Stimulated activated CD4-positive, alpha-beta T cell treated with anti-CD3 and anti-CD28 coated beads, Interleukin-1b, Interleukin-23, amount 100 ng/mL, for 24 hours (primary cell): Measurements from ENCODE around the gene KLK10.
"Not testable (repeated sequence)": the region's sequence is repeated elsewhere in the genome, so short reads cannot be mapped to it uniquely, and the experiment has no call there.

Experiments
- DNase-seq, 4 experiments: peaks; one replicate each; pipeline ENCODE4 v3.0.0-alpha.2; 2020; ENCODE audit warnings: low read depth in 4 of 4, low spot score in 1 of 4

Gene KLK10

GRCh38 chr19:50969810-50970209, 49.7 kb downstream of the KLK10 start:
- DNase-seq, result not testable (repeated sequence)

- no peak for DNase-seq
These were observed 50.1 kb downstream of the KLK10 start, which contains the start of gene KLK6 for GRCh38 chr19:50969413-50969760. Gene KLK6, minus strand, starts transcription at chr19:50969591. Its CDS starts 1,487 bp downstream, at chr19:50968104.

GRCh38 chr19:50968716-50969412, 50.6 kb downstream of the KLK10 start:
- no peak for DNase-seq

- DNase-seq, result no peak
These were observed 51.4 kb downstream of the KLK10 start for GRCh38 chr19:50967929-50968715.

- no peak for DNase-seq
These were observed 55.2 kb downstream of the KLK10 start for GRCh38 chr19:50964266-50964665.

- DNase-seq, result no peak
These were observed 56.1 kb downstream of the KLK10 start for GRCh38 chr19:50963381-50963780.
